AG08395 (cell line): ENCODE data around the gene MRPL43.
A peak's percentile ranks its signal among the peaks of the same experiment; 100 is the strongest.

Source experiments
- DNase-seq: peaks from one replicate; pipeline ENCODE4 v3.0.0; 2012; ENCODE audit warnings: mixed read lengths, low spot score

Gene MRPL43

GRCh38 chr10:101002456-101002855 lies 15.2 kb upstream of the MRPL43 start:
- DNase-seq, result no peak

GRCh38 chr10:101001659-101002035 lies 14.3 kb upstream of the MRPL43 start:
- DNase-seq, result no peak

- peak; percentile 92 for DNase-seq
Measured at GRCh38 chr10:101000915-101001658, 13.8 kb upstream of the MRPL43 start.

- no peak for DNase-seq
Measured at GRCh38 chr10:101000127-101000914, 13.0 kb upstream of the MRPL43 start.

GRCh38 chr10:100999742-101000126 lies 12.4 kb upstream of the MRPL43 start, which contains the start of gene LZTS2:
Gene LZTS2 (plus strand): TSS chr10:100999808. CDS start chr10:101002539, 2,731 bp downstream.
- DNase-seq, result no peak

- DNase-seq, result peak; percentile 87
Measured at GRCh38 chr10:100998991-100999741, 11.9 kb upstream of the MRPL43 start.

GRCh38 chr10:100998183-100998990 lies 11.1 kb upstream of the MRPL43 start:
- peak; percentile 88 for DNase-seq

GRCh38 chr10:100997360-100998182 lies 10.3 kb upstream of the MRPL43 start:
- peak; percentile 87 for DNase-seq

GRCh38 chr10:100996678-100997359 lies 9.5 kb upstream of the MRPL43 start:
- DNase-seq, result no peak

- DNase-seq, result no peak
Measured at GRCh38 chr10:100995181-100995580, 7.9 kb upstream of the MRPL43 start.

GRCh38 chr10:100993986-100994708 lies 6.8 kb upstream of the MRPL43 start:
- peak; percentile 54 for DNase-seq

GRCh38 chr10:100989088-100989487 lies 1.8 kb upstream of the MRPL43 start:
- DNase-seq, result no peak

- DNase-seq, result no peak
Measured at GRCh38 chr10:100988166-100988565, 869 bp upstream of the MRPL43 start.

GRCh38 chr10:100987685-100988049 lies 370 bp upstream of the MRPL43 start:
- DNase-seq, result no peak

GRCh38 chr10:100986623-100986951 lies 710 bp downstream of the MRPL43 start:
- no peak for DNase-seq

- DNase-seq, result no peak
Measured at GRCh38 chr10:100985336-100985735, 2.0 kb downstream of the MRPL43 start.

GRCh38 chr10:100984672-100985177 lies 2.6 kb downstream of the MRPL43 start:
- DNase-seq, result no peak

- DNase-seq, result no peak
Measured at GRCh38 chr10:100983868-100984671, 3.2 kb downstream of the MRPL43 start.
